Measurements from ENCODE around the gene CHD9NB. TPM values are rescaled to one million over a fixed set of nuclear protein-coding genes. Genes with fewer than 3 reads are reported as not detected.
"Not testable (repeated sequence)": the region's sequence is repeated elsewhere in the genome, so short reads cannot be mapped to it uniquely, and the experiment has no call there.

The CHD9NB gene
- total RNA-seq, 3 donors from 2014 or later = 1.3 to 16.4 (median 3.3) TPM

GRCh38 chr16:53078247-53078646, 25.6 kb upstream of the CHD9NB start:
- peaks cover 0 to 28% of the 10 kb centered on the region in 2 donors for H3K4me1 ChIP-seq
- no peak for DNase-seq (ENCODE audit: low spot score in 2 of 2)
- TF ChIP-seq, protein P1, sequence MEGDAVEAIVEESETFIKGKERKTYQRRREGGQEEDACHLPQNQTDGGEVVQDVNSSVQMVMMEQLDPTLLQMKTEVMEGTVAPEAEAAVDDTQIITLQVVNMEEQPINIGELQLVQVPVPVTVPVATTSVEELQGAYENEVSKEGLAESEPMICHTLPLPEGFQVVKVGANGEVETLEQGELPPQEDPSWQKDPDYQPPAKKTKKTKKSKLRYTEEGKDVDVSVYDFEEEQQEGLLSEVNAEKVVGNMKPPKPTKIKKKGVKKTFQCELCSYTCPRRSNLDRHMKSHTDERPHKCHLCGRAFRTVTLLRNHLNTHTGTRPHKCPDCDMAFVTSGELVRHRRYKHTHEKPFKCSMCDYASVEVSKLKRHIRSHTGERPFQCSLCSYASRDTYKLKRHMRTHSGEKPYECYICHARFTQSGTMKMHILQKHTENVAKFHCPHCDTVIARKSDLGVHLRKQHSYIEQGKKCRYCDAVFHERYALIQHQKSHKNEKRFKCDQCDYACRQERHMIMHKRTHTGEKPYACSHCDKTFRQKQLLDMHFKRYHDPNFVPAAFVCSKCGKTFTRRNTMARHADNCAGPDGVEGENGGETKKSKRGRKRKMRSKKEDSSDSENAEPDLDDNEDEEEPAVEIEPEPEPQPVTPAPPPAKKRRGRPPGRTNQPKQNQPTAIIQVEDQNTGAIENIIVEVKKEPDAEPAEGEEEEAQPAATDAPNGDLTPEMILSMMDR (IDR thresholded peaks at IDR 0.05) = no peak
- TF ChIP-seq POLR2AphosphoS5 (IDR thresholded peaks at IDR 0.05) (no peak), POLR2A (IDR thresholded peaks at IDR 0.05) (no peak)
- H3K4me3 ChIP-seq = no peak overlapping the region
- H3K36me3 ChIP-seq = no peaks in the 10 kb centered on the region
- intact Hi-C loops (cut with DNase I; ENCODE audit: low total_unique reads) = no loop called here
- no peaks in the 10 kb centered on the region for H3K9me3 ChIP-seq
- no peaks in the 10 kb centered on the region for H3K27me3 ChIP-seq
- H3K27ac ChIP-seq = peak overlapping the region in 1 of 2 donors; percentile 26

GRCh38 chr16:53075461-53075860, 22.8 kb upstream of the CHD9NB start:
- peaks cover 0 to 12% of the 10 kb centered on the region in 2 donors for H3K4me1 ChIP-seq
- H3K36me3 ChIP-seq; DNase-seq (ENCODE audit: low spot score in 2 of 2); H3K9me3 ChIP-seq; H3K27ac ChIP-seq; H3K27me3 ChIP-seq; intact Hi-C loops (cut with DNase I; ENCODE audit: low total_unique reads); H3K4me3 ChIP-seq: not testable (repeated sequence)

DNA sequence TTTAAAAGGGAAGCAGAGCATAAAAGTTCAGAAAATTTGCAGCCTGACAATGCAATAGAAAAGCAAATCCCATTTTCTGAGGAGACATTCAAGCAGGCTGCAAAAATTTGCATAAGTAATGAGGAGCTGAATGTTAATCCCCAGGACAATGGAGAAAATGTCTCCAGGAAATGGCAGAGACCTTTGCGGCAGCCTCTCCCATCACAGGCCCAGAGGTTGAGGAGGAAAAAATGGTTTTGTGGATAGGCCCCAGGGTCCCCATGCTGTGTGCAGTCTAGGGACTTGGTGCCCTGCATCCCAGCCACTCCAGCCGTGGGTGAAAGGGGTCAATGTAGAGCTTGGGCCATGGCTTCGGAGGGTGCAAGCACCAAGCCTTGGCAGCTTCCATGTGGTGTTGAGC, 21.6 kb upstream of the CHD9NB start:
- H3K4me1 ChIP-seq = not testable (repeated sequence)

GRCh38 chr16:53073022-53073421, 20.3 kb upstream of the CHD9NB start:
- intact Hi-C loops (cut with DNase I; ENCODE audit: low total_unique reads) = no loop called here
- no peak for TF ChIP-seq POLR2AphosphoS5 (IDR thresholded peaks at IDR 0.05)
- TF ChIP-seq, protein P1 (IDR thresholded peaks at IDR 0.05) = no peak
- TF ChIP-seq POLR2A (IDR thresholded peaks at IDR 0.05) = no peak
- Histone ChIP-seq H3K27ac (peak overlapping the region in 1 of 2 donors; percentile 14), H3K4me1 (no peaks in the 10 kb centered on the region), H3K9me3 (no peaks in the 10 kb centered on the region), H3K4me3 (no peak overlapping the region), H3K36me3 (no peaks in the 10 kb centered on the region), H3K27me3 (no peaks in the 10 kb centered on the region)
- no peak for DNase-seq (ENCODE audit: low spot score in 2 of 2)

More for the DNA sequence above, 21.6 kb upstream of the CHD9NB start:
- H3K27ac ChIP-seq; H3K36me3 ChIP-seq; H3K4me3 ChIP-seq; H3K9me3 ChIP-seq; intact Hi-C loops (cut with DNase I; ENCODE audit: low total_unique reads); DNase-seq (ENCODE audit: low spot score in 2 of 2); H3K27me3 ChIP-seq: not testable (repeated sequence)

- no peak for DNase-seq (ENCODE audit: low spot score in 2 of 2)
- H3K9me3 ChIP-seq = no peaks in the 10 kb centered on the region
- H3K4me1 ChIP-seq = no peaks in the 10 kb centered on the region
- H3K27me3 ChIP-seq = no peaks in the 10 kb centered on the region
- intact Hi-C loops (cut with DNase I; ENCODE audit: low total_unique reads) = no loop called here
- peak overlapping the region; percentile 48 to 57 for H3K27ac ChIP-seq
- TF ChIP-seq POLR2A (IDR thresholded peaks at IDR 0.05) (no peak), POLR2AphosphoS5 (IDR thresholded peaks at IDR 0.05) (no peak)
- TF ChIP-seq, protein P1 (IDR thresholded peaks at IDR 0.05) = no peak
- H3K4me3 ChIP-seq = peak overlapping the region in 2 of 3 donors; percentile 6 to 27
- H3K36me3 ChIP-seq = no peaks in the 10 kb centered on the region
Observed at GRCh38 chr16:53071748-53072301, 19.1 kb upstream of the CHD9NB start.

- no peaks in the 10 kb centered on the region for H3K4me1 ChIP-seq
- intact Hi-C loops (cut with DNase I; ENCODE audit: low total_unique reads) = no loop called here
- no peak overlapping the region for H3K4me3 ChIP-seq
- no peaks in the 10 kb centered on the region for H3K9me3 ChIP-seq
- no peak for DNase-seq (ENCODE audit: low spot score in 2 of 2)
- TF ChIP-seq POLR2A (IDR thresholded peaks at IDR 0.05) = no peak
- TF ChIP-seq, protein P1 (IDR thresholded peaks at IDR 0.05) = no peak
- TF ChIP-seq POLR2AphosphoS5 (IDR thresholded peaks at IDR 0.05) = no peak
- H3K36me3 ChIP-seq = no peaks in the 10 kb centered on the region
- no peaks in the 10 kb centered on the region for H3K27me3 ChIP-seq
- H3K27ac ChIP-seq = no peak overlapping the region
Observed at GRCh38 chr16:53069772-53070171, 17.1 kb upstream of the CHD9NB start.

Data from breast epithelium (tissue), 4 donors.